ENCODE data around the gene ADGRV1. TPM values are rescaled to one million over a fixed set of nuclear protein-coding genes. Genes with fewer than 3 reads are reported as not detected.

Gene ADGRV1
- total RNA-seq, 1 experiment from 2014 or later, result 64.8 TPM

- Histone ChIP-seq H4K91ac (ENCODE audit: insufficient read length, low read depth, low read length) (no peak overlapping the region), H3K27me3 (ENCODE audit: insufficient read depth, low read length) (no peaks in the 10 kb centered on the region), H2AK5ac (ENCODE audit: insufficient read length, low read length) (no peak overlapping the region), H4K8ac (replicated peaks; ENCODE audit: insufficient read length, low read depth, low read length) (no peak overlapping the region), H3K9ac (ENCODE audit: extremely low read depth, insufficient read length, low read length) (no peak overlapping the region), H3K23ac (ENCODE audit: insufficient read length, low read depth, low read length) (no peak overlapping the region), H3T11ph (ENCODE audit: low read length) (no peak overlapping the region), H3K14ac (ENCODE audit: insufficient read depth, low read length) (no peak overlapping the region), H2AFZ (ENCODE audit: low read length) (no peak overlapping the region), H2BK15ac (ENCODE audit: low read depth, low read length) (no peak overlapping the region), H3K4me2 (ENCODE audit: insufficient read depth, insufficient read length, low read length) (no peak overlapping the region), H2BK12ac (ENCODE audit: insufficient read length, low read depth, low read length) (no peak overlapping the region), H3K27ac (ENCODE audit: insufficient read length, low read depth, low read length) (no peak overlapping the region), H3K23me2 (ENCODE audit: insufficient read length, low read depth, low read length, poor library complexity, severe bottlenecking) (no peaks in the 10 kb centered on the region), H2BK120ac (ENCODE audit: low read depth, low read length, poor library complexity, severe bottlenecking) (no peak overlapping the region), H3K79me1 (ENCODE audit: insufficient read depth, low read depth, low read length, poor library complexity, severe bottlenecking) (no peaks in the 10 kb centered on the region), H3K4ac (ENCODE audit: low read depth, low read length) (no peak overlapping the region), H3K18ac (ENCODE audit: insufficient read length, low read depth, low read length) (no peak overlapping the region), H3K79me2 (ENCODE audit: insufficient read depth, low read length) (no peaks in the 10 kb centered on the region), H3K9me3 (ENCODE audit: control insufficient read depth, low read depth, low read length) (no peaks in the 10 kb centered on the region), H4K5ac (ENCODE audit: insufficient read length, low read depth, low read length) (no peak overlapping the region), H2BK5ac (ENCODE audit: insufficient read length, low read length) (no peak overlapping the region), H4K20me1 (ENCODE audit: control insufficient read depth, insufficient read depth, insufficient read length) (no peaks in the 10 kb centered on the region), H3K4me1 (ENCODE audit: insufficient read depth, low read length) (no peaks in the 10 kb centered on the region), H3K56ac (ENCODE audit: insufficient read length, low read depth, low read length) (no peak overlapping the region), H2BK20ac (ENCODE audit: low read depth, low read length, poor library complexity, severe bottlenecking) (no peak overlapping the region)
- TF ChIP-seq CTCF (conservative IDR thresholded peaks at IDR 0.05), result peak; percentile 94
- no peaks in the 10 kb centered on the region for H3K27me3 Mint-ChIP-seq (ENCODE audit: low read depth)
- no peak overlapping the region for H3K4me3 Mint-ChIP-seq
- 0 out of 4 replicates have a peak, but pooled peaks cover 0 to 2% of the 10 kb centered on the region in 2 experiments for H3K4me1 Mint-ChIP-seq
- H3K36me3 Mint-ChIP-seq (ENCODE audit: insufficient read depth in 1 of 3, low read depth in 3 of 3), result peaks cover 33 to 54% (median 38%) of the 10 kb centered on the region in 3 experiments
- H3K9me3 Mint-ChIP-seq, result no peaks in the 10 kb centered on the region
- WGBS (ENCODE audit: extremely low coverage, insufficient read length, low lambda C conversion rate), result no CpG with 5 or more reads among the region's 4 CpGs
- DNase-seq, result peak; percentile 49
- no peak overlapping the region for H3K27ac Mint-ChIP-seq
Observed at GRCh38 chr5:90783460-90784333, 225.1 kb downstream of the ADGRV1 start.

Measured in H9 (cell line).